Adrenal gland (tissue), 12 donors: ENCODE measurements around the gene HYAL3. TPM values are rescaled to one million over a fixed set of nuclear protein-coding genes. Genes with fewer than 3 reads are reported as not detected.

ENCODE experiments used
- DNase-seq, 7 donors: peaks; one replicate each; pipeline ENCODE4 v3.0.0-alpha.2; 2019 to 2020
- H3K27ac ChIP-seq, 5 donors: fragments of 200-600 bp; sonication (generic) in 4 of 5; 1 replicate in 3 of 5; 2 replicates in 2 of 5; pipeline versions ENCODE4 v1.5.1 to v1.8.0; 2016 to 2020; ENCODE audit warnings: mild to moderate bottlenecking in 1 of 5
- H3K27me3 ChIP-seq: fragments of 200-600 bp; 2 replicates; pipeline ENCODE4 v1.8.0; 2021
- H3K36me3 ChIP-seq, 2 donors: fragments of 200-600 bp; replicated peaks in 1 of 2; 1 replicate in 1 of 2; 2 replicates in 1 of 2; pipeline versions ENCODE4 v1.5.1 to v1.8.0; 2018 to 2022
- H3K4me1 ChIP-seq, 2 donors: fragments of 200-600 bp; replicated peaks in 1 of 2; 1 replicate in 1 of 2; 2 replicates in 1 of 2; pipeline versions ENCODE4 v1.5.1 to v1.8.0; 2018 to 2021
- H3K4me3 ChIP-seq, 4 donors: fragments of 200-600 bp; sonication (generic) in 3 of 4; one replicate each; pipeline ENCODE4 v1.5.1; 2016 to 2018
- H3K9me3 ChIP-seq, 3 donors: fragments of 200-600 bp; sonication (generic) in 1 of 3; replicated peaks in 1 of 3; 1 replicate in 2 of 3; 2 replicates in 1 of 3; pipeline versions ENCODE4 v1.5.1 to v1.8.0; 2016 to 2021
- POLR2A ChIP-seq, 2 donors: fragments of 450-650 bp; IDR thresholded peaks; one replicate each; pipeline ENCODE4 v1.6.1; 2017; ENCODE audit warnings: antibody characterized with exemption in 2 of 2, mild to moderate bottlenecking in 2 of 2, moderate library complexity in 1 of 2
- WGBS, 4 donors: extraction: QIAGEN DNeasy Blood & Tissue Kit in 2 of 4; methylation state at CpG; one replicate each; pipeline versions ENCODE4 v1.1.5 to v1.1.7; 2013 to 2017; 5-methylcytosine and 5-hydroxymethylcytosine counted together
- intact Hi-C, 2 donors: fragments of 100-400 bp; cut with DNase I; formaldehyde crosslinking; loops; one replicate each; pipeline versions ENCODE4 v1.14.1 to v1.15.0; 2022 to 2023
- polyA plus RNA-seq, 3 donors: library from polyadenylated mRNA; stranded (reverse); fragments of 200-250 nt in 2 of 3; fragments of 350-450 nt in 1 of 3; fragmentation: Illumina TruSeq in 1 of 3; extraction: RNeasy Lipid Tissue Mini Kit (QIAGEN cat#74804) in 1 of 3; gene quantifications; one replicate each; pipeline ENCODE4 v1.2.3, GENCODE V29; 2013 to 2014
- total RNA-seq, 9 donors: library from RNA; depleted of rRNA in 4 of 9; stranded (reverse); fragments of >200 nt in 4 of 9; fragments of 120-200 nt in 1 of 9; fragmentation: NEBNext Ultra II Directional in 1 of 9; extraction: Animal tissue kit (Norgen Biotek cat#: 25700) in 1 of 9; gene quantifications; one replicate each; pipeline versions ENCODE4 v1.1.0 to v1.2.4, GENCODE V29; 2013 to 2023
- TF ChIP-seq, protein P1 (sequence below), 6 experiments: fragments of 450-650 bp in 4 of 6; fragments of 200-600 bp in 2 of 6; sonication (generic) in 1 of 6; IDR thresholded peaks; 1 replicate in 5 of 6; 2 replicates in 1 of 6; pipeline versions ENCODE4 v1.5.1 to v1.8.0; 2016 to 2021; ENCODE audit warnings: antibody characterized with exemption in 6 of 6, mild to moderate bottlenecking in 2 of 6, moderate library complexity in 1 of 6
- donor health status: healthy with polysubstance abuse.
- donor health status: Bipolar disorder and iron deficiency.
- donor health status: DM: yes; HTN: yes; CAD: no.
- donor health status: DM: no; HTN: no; CAD: no.
- donor health status: DM: no; HTN: no; CAD: no.
- donor health status: DM: yes; HTN: yes; CAD: no.

Gene HYAL3
- total and polyA plus RNA-seq, 12 donors = 1.7 to 6.8 (median 3.4) TPM

DNA sequence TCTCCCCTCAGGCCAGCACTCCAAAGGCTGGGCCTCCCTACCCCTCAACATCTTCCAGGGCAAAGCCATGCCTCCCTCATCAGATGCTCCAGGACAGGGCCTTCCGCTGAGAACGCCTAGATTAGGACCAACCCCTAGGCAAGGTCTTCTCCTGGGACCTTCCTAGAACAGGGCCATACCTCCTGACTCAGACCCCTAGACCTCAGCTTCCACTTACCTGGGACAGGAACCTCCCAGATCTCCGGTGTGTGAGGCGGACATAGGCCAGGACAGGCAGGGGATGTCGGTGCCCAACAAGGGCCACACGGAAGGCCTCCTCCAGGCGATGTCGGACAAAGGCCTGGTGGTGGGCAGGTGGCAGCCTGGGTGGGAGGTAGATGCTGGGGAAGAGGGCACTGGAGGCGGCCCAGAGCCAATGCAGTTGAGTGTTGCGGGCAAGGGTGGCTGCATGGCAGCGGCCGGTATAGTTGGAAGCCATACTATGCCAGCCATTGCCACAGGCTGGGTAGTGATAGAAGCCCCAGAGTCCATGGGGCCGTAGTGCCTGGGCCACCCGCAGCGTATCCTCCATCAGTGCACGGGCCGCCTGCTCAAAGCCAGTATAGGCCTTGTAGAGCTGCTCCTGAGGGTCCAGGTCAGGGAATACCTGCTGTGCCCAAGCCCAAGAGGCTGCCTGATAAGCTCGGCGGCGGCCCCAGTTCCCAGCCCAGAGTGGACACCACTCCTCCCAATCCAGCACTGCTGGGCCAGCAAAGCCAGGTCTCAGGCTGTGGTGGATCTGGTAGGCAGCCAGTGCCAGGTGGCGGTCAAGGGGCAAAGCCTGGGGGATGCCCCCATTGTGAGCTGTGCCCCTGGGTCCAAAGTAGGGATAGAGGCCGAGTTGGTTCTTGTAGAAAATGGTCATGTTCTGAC, 4.5 kb downstream of the HYAL3 start:
- intact Hi-C loops = no loop called here
- TF ChIP-seq, protein P1, sequence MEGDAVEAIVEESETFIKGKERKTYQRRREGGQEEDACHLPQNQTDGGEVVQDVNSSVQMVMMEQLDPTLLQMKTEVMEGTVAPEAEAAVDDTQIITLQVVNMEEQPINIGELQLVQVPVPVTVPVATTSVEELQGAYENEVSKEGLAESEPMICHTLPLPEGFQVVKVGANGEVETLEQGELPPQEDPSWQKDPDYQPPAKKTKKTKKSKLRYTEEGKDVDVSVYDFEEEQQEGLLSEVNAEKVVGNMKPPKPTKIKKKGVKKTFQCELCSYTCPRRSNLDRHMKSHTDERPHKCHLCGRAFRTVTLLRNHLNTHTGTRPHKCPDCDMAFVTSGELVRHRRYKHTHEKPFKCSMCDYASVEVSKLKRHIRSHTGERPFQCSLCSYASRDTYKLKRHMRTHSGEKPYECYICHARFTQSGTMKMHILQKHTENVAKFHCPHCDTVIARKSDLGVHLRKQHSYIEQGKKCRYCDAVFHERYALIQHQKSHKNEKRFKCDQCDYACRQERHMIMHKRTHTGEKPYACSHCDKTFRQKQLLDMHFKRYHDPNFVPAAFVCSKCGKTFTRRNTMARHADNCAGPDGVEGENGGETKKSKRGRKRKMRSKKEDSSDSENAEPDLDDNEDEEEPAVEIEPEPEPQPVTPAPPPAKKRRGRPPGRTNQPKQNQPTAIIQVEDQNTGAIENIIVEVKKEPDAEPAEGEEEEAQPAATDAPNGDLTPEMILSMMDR (IDR thresholded peaks at IDR 0.05) = no peak
- TF ChIP-seq POLR2A (IDR thresholded peaks at IDR 0.05) = no peak
- 87 to 94% (median 92%) methylated on average over 2 to 22 of the region's 22 CpGs for WGBS, 4 donors
- peaks cover 0 to 5% of the 10 kb centered on the region in 2 donors for H3K36me3 ChIP-seq
- H3K4me3 ChIP-seq = no peak overlapping the region
- peak overlapping the region in 1 of 5 donors; percentile 92 for H3K27ac ChIP-seq
- no peaks in the 10 kb centered on the region for H3K27me3 ChIP-seq
- H3K9me3 ChIP-seq = no peaks in the 10 kb centered on the region
- H3K4me1 ChIP-seq = peaks cover 22 to 34% of the 10 kb centered on the region in 2 donors
- DNase-seq = no peak

DNA sequence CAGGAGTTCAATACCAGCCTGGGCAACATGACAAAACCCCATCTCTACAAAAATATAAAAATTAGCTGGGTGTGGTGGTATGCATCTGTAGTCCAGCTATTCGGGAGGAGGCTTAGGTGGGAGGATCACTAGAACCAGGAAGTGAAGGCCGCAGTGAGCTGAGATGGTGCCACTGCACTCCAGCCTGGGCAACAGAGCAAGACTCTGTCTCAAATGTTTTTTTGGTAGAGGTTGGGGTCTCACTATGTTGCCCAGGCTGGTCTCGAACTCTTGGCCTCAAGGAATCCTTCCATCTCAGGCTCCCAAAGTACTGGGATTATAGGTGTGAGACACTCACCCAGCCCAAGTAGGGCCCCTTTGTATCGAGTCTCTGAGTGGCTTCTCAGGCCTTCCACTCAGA, 5.1 kb downstream of the HYAL3 start:
- Histone ChIP-seq H3K36me3 (peaks cover 0 to 11% of the 10 kb centered on the region in 2 donors), H3K4me1 (peaks cover 19 to 32% of the 10 kb centered on the region in 2 donors), H3K27me3 (no peaks in the 10 kb centered on the region), H3K9me3 (no peaks in the 10 kb centered on the region), H3K4me3 (no peak overlapping the region), H3K27ac (peak overlapping the region in 3 of 5 donors; percentile 65 to 92 (median 82))
- no peak for DNase-seq
- intact Hi-C loops = no loop called here
- 82 to 92% (median 85%) methylated on average over 2 to 4 of the region's 4 CpGs for WGBS, 4 donors
- TF ChIP-seq, protein P1 (IDR thresholded peaks at IDR 0.05) = no peak
- TF ChIP-seq POLR2A (IDR thresholded peaks at IDR 0.05) = no peak

DNA sequence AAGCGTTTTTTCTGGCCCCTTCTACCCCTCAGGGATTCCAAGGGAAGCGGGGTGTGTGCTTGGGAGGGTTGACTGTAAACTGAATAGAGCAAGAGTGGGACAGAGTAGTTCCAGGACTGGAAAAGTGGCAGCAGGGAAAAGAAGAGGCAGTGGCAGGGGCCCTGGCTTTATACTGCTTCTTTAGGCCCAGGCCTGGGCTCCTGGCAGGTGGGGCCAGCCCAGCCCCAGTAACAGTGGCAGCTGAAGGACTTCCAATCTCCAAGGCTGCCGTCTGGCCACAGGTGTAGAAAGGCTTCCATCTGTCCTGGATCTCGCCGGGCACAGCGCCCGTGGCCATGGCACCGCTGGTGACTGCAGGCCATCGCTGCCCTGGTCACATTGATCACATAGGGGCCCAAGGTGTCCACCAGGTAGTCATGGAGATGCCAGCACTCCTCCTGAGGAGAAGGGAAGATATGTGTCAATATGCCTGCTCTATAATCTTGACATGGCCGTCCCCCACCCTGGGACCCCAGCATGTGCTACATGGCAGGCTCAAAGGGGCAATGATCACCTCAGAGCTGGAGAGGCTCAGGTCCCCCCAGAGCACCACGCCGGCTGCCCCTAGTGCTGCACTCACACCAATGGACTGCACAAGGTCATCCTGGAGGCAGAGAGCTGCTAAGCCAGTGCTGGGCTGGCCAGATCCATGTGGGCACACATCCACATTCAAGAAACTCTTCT, 6.0 kb downstream of the HYAL3 start:
- peak in 5 of 7 donors; percentile 44 to 72 (median 65) for DNase-seq
- H3K4me3 ChIP-seq = peak overlapping the region in 1 of 4 donors; percentile 80
- H3K36me3 ChIP-seq = peaks cover 0 to 20% of the 10 kb centered on the region in 2 donors
- no peaks in the 10 kb centered on the region for H3K27me3 ChIP-seq
- H3K9me3 ChIP-seq = no peaks in the 10 kb centered on the region
- peaks cover 19 to 25% of the 10 kb centered on the region in 2 donors for H3K4me1 ChIP-seq
- peak overlapping the region; percentile 23 to 92 (median 65) for H3K27ac ChIP-seq
- 62 to 68% (median 65%) methylated on average over 10 to 12 of the region's 12 CpGs for WGBS, 4 donors
- intact Hi-C loops = no loop called here
- TF ChIP-seq, protein P1 (IDR thresholded peaks at IDR 0.05) = no peak
- peak in 1 of 2 donors; percentile 39 for TF ChIP-seq POLR2A (IDR thresholded peaks at IDR 0.05)
